A204.1 (cell line): ENCODE results near the gene SH3BGRL2.
A peak's percentile ranks its signal among the peaks of the same experiment; 100 is the strongest.
"Not testable (repeated sequence)": the region's sequence is repeated elsewhere in the genome, so short reads cannot be mapped to it uniquely, and the experiment has no call there.

Experiments used
- FAIRE-seq: peaks from 2 replicates; lab custom pipeline; 2012; peaks lifted over from hg19 to GRCh38; lab: Jason Lieb, UNC

SH3BGRL2 gene

GRCh38 chr6:79649016-79649415 lies 17.9 kb downstream of the SH3BGRL2 start:
- no peak for FAIRE-seq

GRCh38 chr6:79650950-79651349 lies 19.8 kb downstream of the SH3BGRL2 start:
- peak; percentile 89 for FAIRE-seq

GRCh38 chr6:79656134-79656533 lies 25.0 kb downstream of the SH3BGRL2 start:
- no peak for FAIRE-seq

- FAIRE-seq: no peak
Observed at GRCh38 chr6:79657238-79657637, 26.1 kb downstream of the SH3BGRL2 start.

GRCh38 chr6:79663655-79664054 lies 32.5 kb downstream of the SH3BGRL2 start:
- FAIRE-seq: not testable (repeated sequence)

GRCh38 chr6:79665725-79666551 lies 34.8 kb downstream of the SH3BGRL2 start:
- FAIRE-seq: no peak

- FAIRE-seq: no peak
Observed at GRCh38 chr6:79666634-79667033, 35.5 kb downstream of the SH3BGRL2 start.

GRCh38 chr6:79668381-79668780 lies 37.3 kb downstream of the SH3BGRL2 start:
- FAIRE-seq: no peak

GRCh38 chr6:79669766-79670165 lies 38.6 kb downstream of the SH3BGRL2 start:
- no peak for FAIRE-seq

GRCh38 chr6:79670789-79671188 lies 39.7 kb downstream of the SH3BGRL2 start:
- FAIRE-seq: no peak

GRCh38 chr6:79671600-79672266 lies 40.6 kb downstream of the SH3BGRL2 start:
- no peak for FAIRE-seq

- FAIRE-seq: no peak
Observed at GRCh38 chr6:79672631-79673111, 41.5 kb downstream of the SH3BGRL2 start.

- no peak for FAIRE-seq
Observed at GRCh38 chr6:79673947-79674346, 42.8 kb downstream of the SH3BGRL2 start.

- no peak for FAIRE-seq
Observed at GRCh38 chr6:79676785-79677736, 45.9 kb downstream of the SH3BGRL2 start.

GRCh38 chr6:79682682-79683081 lies 51.6 kb downstream of the SH3BGRL2 start:
- not testable (repeated sequence) for FAIRE-seq

- no peak for FAIRE-seq
Observed at GRCh38 chr6:79684876-79685275, 53.7 kb downstream of the SH3BGRL2 start.

GRCh38 chr6:79686707-79687309 lies 55.7 kb downstream of the SH3BGRL2 start:
- FAIRE-seq: no peak

- no peak for FAIRE-seq
Observed at GRCh38 chr6:79687759-79688158, 56.6 kb downstream of the SH3BGRL2 start.

GRCh38 chr6:79694156-79694555 lies 63.0 kb downstream of the SH3BGRL2 start:
- no peak for FAIRE-seq

GRCh38 chr6:79694623-79695343 lies 63.7 kb downstream of the SH3BGRL2 start:
- no peak for FAIRE-seq

- no peak for FAIRE-seq
Observed at GRCh38 chr6:79697430-79697829, 66.3 kb downstream of the SH3BGRL2 start.
